SK-N-SH (cell line): ENCODE measurements around the gene MAD1L1.

ENCODE experiments used
- CTCF ChIP-seq: fragments of 200-600 bp; sonication (generic); IDR thresholded peaks from 2 replicates; pipeline ENCODE4 v1.6.1; 2017; ENCODE audit warnings: antibody characterized with exemption, mild to moderate bottlenecking, moderate library complexity
- ELF1 ChIP-seq: IDR thresholded peaks from 2 replicates; pipeline ENCODE4 v1.4.0; 2012
- EP300 ChIP-seq, 2 experiments: IDR thresholded peaks; 2 replicates each; pipeline versions ENCODE4 v1.4.0 to v1.6.1; 2012; ENCODE audit warnings: borderline replicate concordance in 1 of 2, low read depth in 1 of 2, low read length in 1 of 2
- EZH2phosphoT487 ChIP-seq: fragments of 200-600 bp; sonication (generic); IDR thresholded peaks from 2 replicates; pipeline ENCODE4 v1.6.1; 2017; ENCODE audit warnings: low read depth, mixed run types, mild to moderate bottlenecking, antibody characterized with exemption, moderate library complexity, borderline replicate concordance
- MAX ChIP-seq: IDR thresholded peaks from 2 replicates; pipeline ENCODE4 v1.4.0; 2012; ENCODE audit warnings: low read depth
- NFIC ChIP-seq: IDR thresholded peaks from 2 replicates; pipeline ENCODE4 v1.4.0; 2012; ENCODE audit warnings: borderline replicate concordance
- NRF1 ChIP-seq: IDR thresholded peaks from 2 replicates; pipeline ENCODE4 v1.6.1; 2012; ENCODE audit warnings: low read depth, mild to moderate bottlenecking, low read length
- PBX3 ChIP-seq: IDR thresholded peaks from 2 replicates; pipeline ENCODE4; 2012
- RAD21 ChIP-seq: IDR thresholded peaks from 2 replicates; pipeline ENCODE4 v1.6.1; 2012; ENCODE audit warnings: mild to moderate bottlenecking, low read length
- REST ChIP-seq: IDR thresholded peaks from 2 replicates; pipeline ENCODE4 v1.6.1; 2012; ENCODE audit warnings: mild to moderate bottlenecking, low read depth, low read length, moderate library complexity
- SIN3A ChIP-seq: IDR thresholded peaks from 2 replicates; pipeline ENCODE4 v1.6.1; 2012; ENCODE audit warnings: low read depth, mild to moderate bottlenecking, low read length, moderate library complexity, borderline replicate concordance
- TCF12 ChIP-seq: IDR thresholded peaks from 2 replicates; pipeline ENCODE4 v1.4.0; 2012

- TF ChIP-seq EZH2phosphoT487 (no peak), REST (no peak), SIN3A (no peak), CTCF (no peak), NFIC (no peak), TCF12 (no peak), MAX (no peak), NRF1 (no peak), RAD21 (no peak), ELF1 (no peak), PBX3 (no peak), EP300 (IDR thresholded peaks at IDR 0.05; ENCODE audit: borderline replicate concordance in 1 of 2, low read depth in 1 of 2, low read length in 1 of 2) (no peak)
These were observed 19.8 kb downstream of the MAD1L1 start for GRCh38 chr7:2212906-2213305.
